Measurements from ENCODE around the gene SPTBN5.
"Not testable (repeated sequence)": the region's sequence is repeated elsewhere in the genome, so short reads cannot be mapped to it uniquely, and the experiment has no call there.

Gene SPTBN5

GRCh38 chr15:41844814-41845213, 49.0 kb downstream of the SPTBN5 start:
- DNase-seq (ENCODE audit: low read depth): no peak

GRCh38 chr15:41843571-41843970, 50.3 kb downstream of the SPTBN5 start:
- no peak for DNase-seq (ENCODE audit: low read depth)

GRCh38 chr15:41842229-41842628, 51.6 kb downstream of the SPTBN5 start:
- DNase-seq (ENCODE audit: low read depth): no peak

GRCh38 chr15:41841131-41841530, 52.7 kb downstream of the SPTBN5 start:
- no peak for DNase-seq (ENCODE audit: low read depth)

GRCh38 chr15:41840673-41841072, 53.2 kb downstream of the SPTBN5 start:
- DNase-seq (ENCODE audit: low read depth): no peak

GRCh38 chr15:41839781-41840491, 53.9 kb downstream of the SPTBN5 start:
- DNase-seq (ENCODE audit: low read depth): no peak

GRCh38 chr15:41838400-41838897, 55.4 kb downstream of the SPTBN5 start, which contains the start of gene PLA2G4B:
Gene PLA2G4B, plus strand, starts transcription at chr15:41838847. Its CDS starts 67 bp downstream, at chr15:41838914.
- no peak for DNase-seq (ENCODE audit: low read depth)

GRCh38 chr15:41836713-41837454, 57.0 kb downstream of the SPTBN5 start:
- DNase-seq (ENCODE audit: low read depth): no peak

- no peak for DNase-seq (ENCODE audit: low read depth)
Observed at GRCh38 chr15:41836073-41836472, 57.8 kb downstream of the SPTBN5 start.

GRCh38 chr15:41834096-41834495, 59.8 kb downstream of the SPTBN5 start:
- no peak for DNase-seq (ENCODE audit: low read depth)

GRCh38 chr15:41832875-41833274, 61.0 kb downstream of the SPTBN5 start:
- DNase-seq (ENCODE audit: low read depth): no peak

GRCh38 chr15:41832208-41832607, 61.6 kb downstream of the SPTBN5 start:
- DNase-seq (ENCODE audit: low read depth): no peak

- not testable (repeated sequence) for DNase-seq (ENCODE audit: low read depth)
Observed at GRCh38 chr15:41831291-41831690, 62.6 kb downstream of the SPTBN5 start.

GRCh38 chr15:41829959-41830646, 63.8 kb downstream of the SPTBN5 start:
- DNase-seq (ENCODE audit: low read depth): no peak

GRCh38 chr15:41828807-41829141, 65.1 kb downstream of the SPTBN5 start:
- no peak for DNase-seq (ENCODE audit: low read depth)

GRCh38 chr15:41827880-41828806, 65.7 kb downstream of the SPTBN5 start, which contains the start of gene JMJD7:
Gene JMJD7, plus strand, starts transcription at chr15:41828092. Its CDS starts 33 bp downstream, at chr15:41828125.
- peak; percentile 92 for DNase-seq (ENCODE audit: low read depth)

GRCh38 chr15:41827290-41827879, 66.5 kb downstream of the SPTBN5 start:
- DNase-seq (ENCODE audit: low read depth): no peak

GRCh38 chr15:41825572-41826535, 68.0 kb downstream of the SPTBN5 start:
- DNase-seq (ENCODE audit: low read depth): no peak

- DNase-seq (ENCODE audit: low read depth): no peak
Observed at GRCh38 chr15:41825145-41825544, 68.7 kb downstream of the SPTBN5 start.
